Measurements from ENCODE around the gene CTRB2. TPM values are rescaled to one million over a fixed set of nuclear protein-coding genes. Genes with fewer than 3 reads are reported as not detected.
A peak's percentile ranks its signal among the peaks of the same experiment; 100 is the strongest.

The CTRB2 gene
- total and polyA plus RNA-seq, 2 of the 8 experiments (the other 6 are each of a cell fraction or from before 2014, with no cell fraction given), result not detected

GRCh38 chr16:75252049-75252864 is 45.3 kb upstream of the CTRB2 start:
- peaks cover 14% of the 10 kb centered on the region; the same call in 1 of the 2 replicates for H3K23me2 ChIP-seq (ENCODE audit: low read depth, low read length)
- H2AFZ ChIP-seq (ENCODE audit: low read length), result peak overlapping the region; percentile 62; the same call in 1 of the 2 replicates
- peaks cover 13 to 76% (median 65%) of the 10 kb centered on the region in 4 experiments for H3K4me1 ChIP-seq (replicated peaks in 1 of 4; ENCODE audit: control insufficient read depth in 3 of 4, insufficient read depth in 4 of 4, low read length in 3 of 4)
- H2BK20ac ChIP-seq (ENCODE audit: low read length), result peak overlapping the region; percentile 100; the same call in 1 of the 2 replicates
- peak overlapping the region; percentile 47 for H2BK120ac ChIP-seq (replicated peaks; ENCODE audit: low read depth, low read length)
- peak overlapping the region; percentile 73 for H4K5ac ChIP-seq (ENCODE audit: insufficient read length, low read depth, low read length)
- DNase-seq (ENCODE audit: low read depth in 1 of 2, low spot score in 2 of 2) (no peak), FAIRE-seq (no peak)
- TF ChIP-seq TAF1 (IDR thresholded peaks at IDR 0.05; ENCODE audit: low read depth, low read length) (0 out of 2 replicates have a peak, but pooled peaks have one; percentile 6), EGR1 (IDR thresholded peaks at IDR 0.05; ENCODE audit: borderline replicate concordance, low read depth, low read length) (no peak)
- H3K36me3 ChIP-seq (ENCODE audit: control insufficient read depth in 2 of 4, insufficient read depth in 4 of 4, low read length in 3 of 4), result no peaks in the 10 kb centered on the region
- peaks cover 27 to 31% of the 10 kb centered on the region in 2 experiments for H4K20me1 ChIP-seq (replicated peaks in 1 of 2; ENCODE audit: control insufficient read depth in 1 of 2, insufficient read depth in 2 of 2, low read length in 2 of 2)
- WGBS, 2 experiments (ENCODE audit: extremely low coverage in 1 of 2, insufficient coverage in 1 of 2, insufficient read length in 1 of 2, insufficient replicate concordance in 2 of 2, low coverage in 1 of 2, low lambda C conversion rate in 2 of 2, missing lambda C conversion rate in 1 of 2), result 53% methylated on average over 20 of the region's 24 CpGs; no CpG with 5 or more reads in 1 of the 2 experiments
- peak overlapping the region; percentile 63 for H3K56ac ChIP-seq (replicated peaks; ENCODE audit: insufficient read length, low read depth, low read length)
- peak overlapping the region; percentile 97 for H2AK5ac ChIP-seq (ENCODE audit: low read depth, low read length)
- peak overlapping the region; percentile 94 for H3K4ac ChIP-seq (replicated peaks; ENCODE audit: insufficient read length, low read depth, low read length)
- peak overlapping the region; percentile 97 for H2BK12ac ChIP-seq (ENCODE audit: low read depth, low read length)
- peak overlapping the region in 3 of 4 experiments; percentile 26 to 61 (median 42); a peak in 6 of 7 replicates for H3K9ac ChIP-seq (replicated peaks in 1 of 4; ENCODE audit: extremely low read depth in 1 of 4, low read depth in 3 of 4, low read length in 3 of 4)
- ChIA-PET POLR2A (ENCODE audit: partially characterized antibody) (interaction anchor here (0.9 to 16.2 kb wide), 9 partner anchors 12 to 181 kb away, joined by 3 to 375 read pairs (median 5); partner anchors contain the start of gene CFDP1), CTCF (ENCODE audit: partially characterized antibody) (interaction anchor here (0.6 to 15.7 kb wide), 3 partner anchors 17 to 392 kb away, joined by 3 to 236 read pairs (median 16); no protein-coding TSS in a partner anchor)
- H3K79me2 ChIP-seq (ENCODE audit: control insufficient read depth in 1 of 2, insufficient read depth in 2 of 2, low read length in 2 of 2), result peaks cover 27 to 75% of the 10 kb centered on the region in 2 experiments
- peak overlapping the region; percentile 84 for H4K8ac ChIP-seq (ENCODE audit: extremely low read depth, insufficient read depth, low read length)
- H3K9me3 ChIP-seq (ENCODE audit: insufficient read depth in 2 of 2, low read depth in 1 of 2, low read length in 1 of 2), result no peaks in the 10 kb centered on the region
- peak overlapping the region; percentile 98 for H3K18ac ChIP-seq (ENCODE audit: extremely low read depth, low read length)
- peak overlapping the region; percentile 76 to 89 for H3K4me2 ChIP-seq (ENCODE audit: insufficient read depth in 1 of 2, low read depth in 2 of 2, low read length in 2 of 2)
- H3K4me3 ChIP-seq (ENCODE audit: extremely low read depth in 1 of 4, insufficient read depth in 2 of 4, low read depth in 3 of 4, low read length in 4 of 4), result peak overlapping the region in 3 of 4 experiments; percentile 5 to 51 (median 19); a peak in 4 of 8 replicates
- peaks cover 41% of the 10 kb centered on the region for H3K79me1 ChIP-seq (ENCODE audit: low read depth, low read length)
- peak overlapping the region; percentile 98 for H4K91ac ChIP-seq (replicated peaks; ENCODE audit: insufficient read length, low read length)
- no peak overlapping the region for H3K14ac ChIP-seq (ENCODE audit: insufficient read length)
- H3K23ac ChIP-seq (ENCODE audit: insufficient read length), result no peak overlapping the region
- H3K27ac ChIP-seq (ENCODE audit: low read depth, low read length), result peak overlapping the region; percentile 84
- H2BK5ac ChIP-seq (ENCODE audit: low read depth, low read length), result peak overlapping the region; percentile 98
- H3K27me3 ChIP-seq (replicated peaks in 1 of 4; ENCODE audit: control insufficient read depth in 3 of 4, extremely low read depth in 1 of 4, insufficient read depth in 3 of 4, low read length in 3 of 4), result no peaks in the 10 kb centered on the region; a peak in 1 of 7 replicates
- H2BK15ac ChIP-seq (ENCODE audit: low read length), result peak overlapping the region; percentile 88; the same call in 1 of the 2 replicates
